ENCODE data around the gene MOB1A.
A peak's percentile ranks its signal among the peaks of the same experiment; 100 is the strongest.
"Not testable (repeated sequence)": the region's sequence is repeated elsewhere in the genome, so short reads cannot be mapped to it uniquely, and the experiment has no call there.

The MOB1A gene

GRCh38 chr2:74198461-74199274 lies 20.0 kb upstream of the MOB1A start, which contains the start of gene MTHFD2:
TSS of gene MTHFD2 (plus strand) at chr2:74198615. CDS start at chr2:74198642, 27 bp downstream.
- peak; percentile 92 for DNase-seq

GRCh38 chr2:74198023-74198460 lies 19.4 kb upstream of the MOB1A start:
- no peak for DNase-seq

DNA sequence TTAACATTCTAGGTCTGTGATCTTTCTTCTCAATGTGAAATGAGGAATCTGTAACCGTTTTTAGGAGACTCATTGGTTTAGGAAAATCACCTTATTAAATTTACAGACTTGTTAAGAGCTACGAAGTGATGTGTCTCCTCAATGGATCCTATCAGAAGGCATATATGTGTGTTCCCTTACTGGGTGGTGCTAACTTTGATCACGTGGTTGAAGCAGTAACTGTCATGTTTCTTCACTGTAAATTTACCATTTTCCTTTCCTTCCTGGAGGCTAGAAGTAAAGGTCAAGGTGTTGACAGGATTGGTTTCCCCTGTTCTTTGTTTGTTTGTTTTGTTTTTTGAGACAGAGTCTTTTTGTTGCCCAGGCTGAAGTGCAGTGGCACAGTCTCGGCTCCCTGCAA lies 18.4 kb upstream of the MOB1A start:
- no peak for DNase-seq

DNA sequence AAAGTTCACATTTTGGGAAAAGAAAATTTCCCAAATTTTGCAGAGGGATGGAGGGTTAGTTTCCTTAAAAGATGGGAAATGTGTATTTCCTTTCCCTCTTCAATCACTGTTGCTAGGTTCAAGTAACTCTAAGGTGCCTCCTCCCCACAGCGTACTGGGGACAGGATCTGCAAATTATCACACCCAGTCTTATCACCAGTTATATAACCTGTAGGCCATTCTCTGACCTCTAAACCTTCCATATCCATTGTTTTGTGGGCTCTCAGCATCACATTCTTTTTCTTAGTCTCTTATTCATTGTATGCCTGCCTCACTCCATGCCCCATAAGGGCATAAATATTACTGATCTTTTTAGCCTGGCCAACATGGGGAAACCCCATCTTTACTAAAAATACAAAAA lies 16.1 kb upstream of the MOB1A start:
- no peak for DNase-seq

GRCh38 chr2:74191596-74192380 lies 13.1 kb upstream of the MOB1A start:
- no peak for DNase-seq

DNA sequence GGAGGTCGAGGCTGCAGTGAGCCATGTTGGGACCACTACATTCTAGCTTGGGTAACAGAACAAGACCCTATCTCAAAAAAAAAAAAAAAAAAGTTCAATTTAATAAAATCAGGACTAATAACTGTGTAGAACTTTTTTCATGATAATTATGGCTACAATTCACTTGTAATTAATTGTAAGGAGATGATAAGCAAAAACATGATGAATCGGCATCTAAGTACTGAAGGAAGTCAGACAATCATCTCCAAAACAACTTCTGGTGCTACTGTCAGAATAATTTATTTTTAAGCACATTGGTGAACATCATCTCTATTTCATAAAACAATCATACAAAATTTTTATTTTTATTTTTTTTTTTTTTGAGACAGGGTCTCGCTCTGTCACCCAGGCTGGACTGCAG lies 10.0 kb upstream of the MOB1A start:
- DNase-seq = no peak

GRCh38 chr2:74188018-74188601 lies 9.4 kb upstream of the MOB1A start:
- DNase-seq = no peak

GRCh38 chr2:74186706-74187105 lies 8.0 kb upstream of the MOB1A start:
- DNase-seq = not testable (repeated sequence)

- DNase-seq = no peak
Observed at GRCh38 chr2:74186038-74186437, 7.4 kb upstream of the MOB1A start.

GRCh38 chr2:74183878-74184277 lies 5.2 kb upstream of the MOB1A start:
- no peak for DNase-seq

- DNase-seq = no peak
Observed at GRCh38 chr2:74181739-74182138, 3.1 kb upstream of the MOB1A start.

GRCh38 chr2:74179063-74179865 lies 585 bp upstream of the MOB1A start:
- DNase-seq = no peak

GRCh38 chr2:74177696-74178095 lies 983 bp downstream of the MOB1A start:
- DNase-seq = no peak

DNA sequence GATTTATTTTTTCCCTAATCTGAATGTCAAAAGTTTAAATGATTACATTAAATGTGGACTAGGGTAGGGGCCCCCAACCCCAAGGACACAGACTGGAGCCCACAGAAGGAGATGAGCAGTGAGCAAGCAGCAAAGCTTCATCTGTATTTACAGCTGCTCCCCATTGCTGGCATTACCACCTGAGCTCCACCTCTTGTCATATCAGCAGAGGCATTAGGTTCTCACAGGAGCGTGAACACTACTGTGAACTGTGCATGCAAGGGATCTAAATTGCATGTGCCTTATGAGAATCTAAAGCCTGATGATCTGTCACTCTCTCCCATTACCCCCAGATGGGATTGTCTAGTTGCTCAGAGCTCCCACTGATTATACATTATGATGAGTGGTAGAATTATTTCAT lies 3.8 kb downstream of the MOB1A start:
- no peak for DNase-seq

DNA sequence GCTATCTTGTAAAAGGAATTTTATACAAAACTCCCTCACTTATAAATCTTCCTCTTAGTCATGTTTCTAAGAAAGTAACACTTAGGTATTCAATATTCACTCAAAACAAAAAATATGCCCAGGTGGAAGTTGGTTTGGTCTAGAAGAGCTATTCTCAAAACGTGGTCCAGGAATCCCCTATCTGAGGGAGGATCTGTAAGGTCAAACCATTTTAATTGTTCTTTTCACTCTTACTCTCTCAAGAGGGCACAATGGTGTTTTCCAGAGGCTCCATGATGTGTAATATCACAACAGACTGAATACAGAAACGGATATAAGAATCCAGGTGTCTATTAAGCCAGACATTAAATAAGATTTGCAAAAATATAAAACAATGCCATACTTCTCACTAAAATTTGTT lies 9.9 kb downstream of the MOB1A start:
- DNase-seq = no peak

GRCh38 chr2:74164761-74165160 lies 13.9 kb downstream of the MOB1A start:
- no peak for DNase-seq

- no peak for DNase-seq
Observed at GRCh38 chr2:74162951-74163350, 15.7 kb downstream of the MOB1A start.

DNA sequence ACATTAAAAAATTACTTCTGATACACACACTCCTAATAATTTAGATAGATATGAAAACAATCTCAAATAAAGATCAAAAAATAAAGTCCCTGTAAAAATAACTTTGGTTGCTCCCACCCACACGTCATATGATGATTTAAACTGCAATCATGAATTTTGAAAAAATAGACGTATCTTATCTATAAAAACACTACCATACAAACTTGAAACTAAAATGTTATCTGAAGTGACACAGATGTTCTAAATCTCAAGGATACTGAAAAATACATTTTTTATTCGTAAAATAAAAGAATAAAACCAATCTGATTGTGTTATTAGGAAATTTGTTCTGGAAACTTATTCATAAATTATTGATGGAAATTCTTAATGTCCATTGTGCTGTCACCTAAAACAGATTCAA lies 22.8 kb downstream of the MOB1A start:
- DNase-seq = no peak

GRCh38 chr2:74152954-74153353 lies 25.7 kb downstream of the MOB1A start:
- no peak for DNase-seq

DNA sequence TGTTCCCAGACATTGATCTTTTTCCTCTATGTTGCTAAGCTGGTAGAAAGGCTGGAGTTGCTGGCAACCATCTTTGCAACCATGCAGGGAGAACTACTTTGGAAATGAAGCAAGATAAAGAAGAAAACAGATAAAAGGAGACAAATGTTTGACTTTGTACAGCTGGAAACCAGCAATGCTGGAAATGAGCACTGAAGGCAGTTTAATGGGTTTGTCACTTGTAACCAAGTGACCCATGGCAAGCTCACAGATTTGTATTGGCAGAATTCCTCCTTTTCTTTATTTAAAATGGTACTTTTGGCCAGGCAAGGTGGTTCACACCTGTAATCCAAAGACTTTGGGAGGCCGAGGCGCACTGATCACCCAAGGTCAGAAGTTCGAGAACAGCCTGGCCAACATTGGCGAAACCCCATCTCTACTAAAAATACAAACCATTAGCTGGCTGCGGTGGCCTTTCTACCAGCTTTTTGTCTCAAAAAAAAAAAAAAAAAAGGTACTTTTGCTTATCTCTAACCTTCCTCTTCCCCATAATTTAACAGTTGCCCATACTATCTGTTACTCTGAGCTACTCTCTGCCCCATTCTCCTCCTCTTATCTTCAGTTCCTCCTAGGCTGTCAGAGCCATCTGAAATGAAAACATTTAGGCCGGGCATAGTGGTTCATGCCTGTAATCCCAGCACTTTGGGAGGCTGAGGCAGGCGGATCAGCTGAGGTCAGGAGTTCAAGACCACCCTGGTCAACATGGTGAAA lies 28.9 kb downstream of the MOB1A start:
- DNase-seq = no peak

DNA sequence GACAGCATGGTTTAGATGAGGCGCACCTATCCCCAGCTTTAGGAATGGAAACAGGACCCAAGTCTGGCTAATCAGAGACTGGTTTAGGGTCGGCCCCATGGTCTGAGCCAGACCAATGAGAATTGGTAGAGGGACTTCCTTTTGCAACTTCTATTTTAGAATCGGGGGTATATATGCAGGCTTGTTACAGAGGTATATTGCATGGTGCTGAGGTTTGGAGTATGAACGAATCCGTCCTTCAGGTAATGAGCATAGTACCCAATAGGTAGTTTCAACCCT lies 29.5 kb downstream of the MOB1A start:
- DNase-seq = no peak

DNA sequence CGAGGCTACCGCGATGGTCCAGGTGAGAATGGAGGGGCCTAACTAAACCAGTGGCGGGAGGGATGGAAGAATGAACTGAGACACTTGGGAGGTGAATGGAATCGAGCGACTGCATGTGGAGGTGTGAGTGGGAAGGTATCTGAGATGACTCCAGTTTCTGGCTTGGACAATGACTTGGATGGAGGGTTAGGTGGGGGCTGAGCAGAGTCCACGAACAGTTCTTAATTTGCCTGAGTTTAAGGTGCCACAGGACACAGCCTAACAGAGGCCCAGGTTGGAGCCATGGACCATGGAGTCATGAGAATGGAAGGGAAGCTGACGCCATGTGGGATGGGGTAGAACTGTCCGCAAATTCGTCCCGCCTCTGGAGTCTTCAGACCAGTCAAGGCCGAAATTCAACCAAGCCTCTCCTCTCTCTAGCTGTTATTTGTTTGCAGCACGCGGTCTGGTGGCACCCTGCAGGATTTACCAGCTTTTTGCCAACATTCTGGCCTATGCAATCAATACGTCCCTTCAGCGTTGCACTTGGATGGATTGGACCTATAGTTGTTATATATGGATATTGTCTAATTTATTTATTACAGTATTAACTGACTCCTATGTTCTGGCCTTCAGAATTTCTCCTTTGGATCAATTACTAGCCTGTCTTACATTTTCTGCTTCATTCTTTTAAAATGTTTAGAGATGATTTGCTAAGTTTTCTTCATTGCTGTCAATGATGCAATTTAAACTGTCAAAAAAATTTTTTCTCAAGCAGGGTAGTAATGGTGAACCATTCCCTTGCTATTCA lies 30.0 kb downstream of the MOB1A start:
- DNase-seq = no peak

Data from NK-92 treated with Interleukin-12 subunit alpha and Interleukin-12 subunit beta, amount 100 ng/mL, for 24 hours (cell line).